H1 (cell line): Measurements from ENCODE around the gene MMS19. TPM values are rescaled to one million over a fixed set of nuclear protein-coding genes. Genes with fewer than 3 reads are reported as not detected.

Experiments used
- CTCF ChIA-PET: fragments of 300-600 bp; sonication (Branson Sonifier 250); formaldehyde crosslinking; loops from one replicate; lab custom pipeline; 2021; ENCODE audit not compliant: partially characterized antibody; lab: Charles Lee
- POLR2A ChIA-PET: fragments of 300-600 bp; sonication (Branson Sonifier 250); formaldehyde crosslinking; loops from one replicate; lab custom pipeline; 2021; ENCODE audit warnings: inconsistent platforms; ENCODE audit not compliant: partially characterized antibody; lab: Charles Lee
- DNase-seq, 2 experiments: peaks; one replicate each; pipeline versions ENCODE4 v3.0.0 to v3.0.0-alpha.2; 2010 to 2022; ENCODE audit warnings: low spot score in 2 of 2, low read depth in 1 of 2, mixed read lengths in 1 of 2
- FAIRE-seq: peaks from 2 replicates; lab custom pipeline; 2011; peaks lifted over from hg19 to GRCh38; lab: Jason Lieb, UNC
- H2AFZ ChIP-seq: 2 replicates; pipeline ENCODE4 v1.8.1; 2012; ENCODE audit warnings: low read length, inconsistent platforms
- H2AK5ac ChIP-seq: 2 replicates; pipeline ENCODE4 v1.6.1; 2013; ENCODE audit warnings: low read depth, low read length
- H2BK120ac ChIP-seq: replicated peaks from 2 replicates; pipeline ENCODE3; 2013; ENCODE audit warnings: low read depth, low read length, inconsistent platforms
- H2BK12ac ChIP-seq: 2 replicates; pipeline ENCODE4 v1.6.1; 2013; ENCODE audit warnings: low read depth, low read length
- H2BK15ac ChIP-seq: 2 replicates; pipeline ENCODE4 v1.6.1; 2013; ENCODE audit warnings: low read length
- H2BK20ac ChIP-seq: 2 replicates; pipeline ENCODE4 v1.6.1; 2013; ENCODE audit warnings: low read length
- H2BK5ac ChIP-seq: 2 replicates; pipeline ENCODE4 v1.6.1; 2013; ENCODE audit warnings: low read depth, low read length
- H3K14ac ChIP-seq: 2 replicates; pipeline ENCODE4 v1.6.1; 2013; ENCODE audit warnings: inconsistent platforms; ENCODE audit not compliant: insufficient read length
- H3K18ac ChIP-seq: 2 replicates; pipeline ENCODE4 v1.6.1; 2013; ENCODE audit warnings: low read length; ENCODE audit errors: extremely low read depth
- H3K23ac ChIP-seq: 2 replicates; pipeline ENCODE4 v1.6.1; 2013; ENCODE audit warnings: inconsistent platforms; ENCODE audit not compliant: insufficient read length
- H3K23me2 ChIP-seq: 2 replicates; pipeline ENCODE4 v1.6.1; 2013; ENCODE audit warnings: low read depth, low read length
- H3K27ac ChIP-seq: 2 replicates; pipeline ENCODE4 v1.6.1; 2011; ENCODE audit warnings: low read depth, low read length, inconsistent platforms
- H3K27me3 ChIP-seq, 4 experiments: replicated peaks in 1 of 4; 1 replicate in 1 of 4; 2 replicates in 3 of 4; pipeline versions ENCODE4 v1.6.1 to v1.8.1; 2011 to 2013; ENCODE audit warnings: low read length in 3 of 4, mild to moderate bottlenecking in 3 of 4, inconsistent platforms in 2 of 4, mixed read lengths in 2 of 4, moderate library complexity in 1 of 4; ENCODE audit not compliant: control insufficient read depth in 3 of 4, insufficient read depth in 3 of 4; ENCODE audit errors: extremely low read depth in 1 of 4
- H3K36me3 ChIP-seq, 4 experiments: 2 replicates each; pipeline versions ENCODE4 v1.6.1 to v1.8.1; 2011 to 2013; ENCODE audit warnings: mild to moderate bottlenecking in 4 of 4, low read length in 3 of 4, moderate library complexity in 2 of 4, control low read depth in 1 of 4, inconsistent platforms in 1 of 4; ENCODE audit not compliant: insufficient read depth in 4 of 4, control insufficient read depth in 2 of 4
- H3K4ac ChIP-seq: replicated peaks from 2 replicates; pipeline ENCODE3; 2013; ENCODE audit warnings: low read length, low read depth, mixed read lengths, inconsistent platforms; ENCODE audit not compliant: insufficient read length
- H3K4me1 ChIP-seq, 4 experiments: replicated peaks in 1 of 4; 1 replicate in 1 of 4; 2 replicates in 3 of 4; pipeline versions ENCODE4 v1.6.1 to v1.8.1; 2011 to 2013; ENCODE audit warnings: low read length in 3 of 4, inconsistent platforms in 2 of 4, mixed read lengths in 1 of 4; ENCODE audit not compliant: insufficient read depth in 4 of 4, control insufficient read depth in 3 of 4
- H3K4me2 ChIP-seq, 2 experiments: 2 replicates each; pipeline versions ENCODE4 v1.6.1 to v1.8.1; 2011 to 2013; ENCODE audit warnings: low read depth in 2 of 2, low read length in 2 of 2, control low read depth in 1 of 2, inconsistent platforms in 1 of 2, mild to moderate bottlenecking in 1 of 2; ENCODE audit not compliant: insufficient read depth in 1 of 2
- H3K4me3 ChIP-seq, 4 experiments: fragments of 200-600, 300-600 bp in 1 of 4; sonication (generic), shearing (Covaris generic), sonication (Bioruptor Twin) in 1 of 4; 2 replicates each; pipeline versions ENCODE4 v1.5.1 to v1.8.1; 2011 to 2016; ENCODE audit warnings: low read length in 4 of 4, low read depth in 3 of 4, control low read depth in 2 of 4, inconsistent platforms in 2 of 4, mild to moderate bottlenecking in 2 of 4, mixed read lengths in 1 of 4, moderate library complexity in 1 of 4; ENCODE audit not compliant: insufficient read depth in 2 of 4; ENCODE audit errors: extremely low read depth in 1 of 4
- H3K56ac ChIP-seq: replicated peaks from 2 replicates; pipeline ENCODE3; 2013; ENCODE audit warnings: low read depth, mild to moderate bottlenecking, mixed read lengths, low read length, inconsistent platforms; ENCODE audit not compliant: insufficient read length
- H3K79me1 ChIP-seq: 2 replicates; pipeline ENCODE4 v1.6.1; 2013; ENCODE audit warnings: low read depth, low read length, control low read depth
- H3K79me2 ChIP-seq, 2 experiments: 2 replicates each; pipeline versions ENCODE4 v1.6.1 to v1.8.1; 2012 to 2013; ENCODE audit warnings: low read length in 2 of 2, mild to moderate bottlenecking in 2 of 2, inconsistent platforms in 1 of 2; ENCODE audit not compliant: insufficient read depth in 2 of 2, control insufficient read depth in 1 of 2
- H3K9ac ChIP-seq, 4 experiments: replicated peaks in 1 of 4; 1 replicate in 1 of 4; 2 replicates in 3 of 4; pipeline versions ENCODE4 v1.6.1 to v1.8.1; 2011 to 2013; ENCODE audit warnings: low read depth in 3 of 4, low read length in 3 of 4, control low read depth in 2 of 4, mild to moderate bottlenecking in 2 of 4, moderate library complexity in 2 of 4, inconsistent platforms in 1 of 4; ENCODE audit errors: extremely low read depth in 1 of 4
- H3K9me3 ChIP-seq, 2 experiments: 2 replicates each; pipeline versions ENCODE4 v1.6.1 to v1.8.1; 2012 to 2013; ENCODE audit warnings: mild to moderate bottlenecking in 2 of 2, moderate library complexity in 2 of 2, control low read depth in 1 of 2, inconsistent platforms in 1 of 2, low read depth in 1 of 2, low read length in 1 of 2, mixed read lengths in 1 of 2; ENCODE audit not compliant: insufficient read depth in 2 of 2
- H4K20me1 ChIP-seq, 2 experiments: replicated peaks in 1 of 2; 2 replicates each; pipeline versions ENCODE3 to v1.8.1; 2011 to 2013; ENCODE audit warnings: inconsistent platforms in 2 of 2, low read length in 2 of 2, mild to moderate bottlenecking in 1 of 2; ENCODE audit not compliant: insufficient read depth in 2 of 2, control insufficient read depth in 1 of 2
- H4K5ac ChIP-seq: 2 replicates; pipeline ENCODE4 v1.6.1; 2013; ENCODE audit warnings: low read length, low read depth, mixed read lengths, inconsistent platforms; ENCODE audit not compliant: insufficient read length
- H4K8ac ChIP-seq: 2 replicates; pipeline ENCODE4 v1.8.0; 2013; ENCODE audit warnings: mild to moderate bottlenecking, moderate library complexity, low read length, inconsistent platforms; ENCODE audit not compliant: insufficient read depth; ENCODE audit errors: extremely low read depth
- H4K91ac ChIP-seq: replicated peaks from 2 replicates; pipeline ENCODE3; 2013; ENCODE audit warnings: low read length, mixed read lengths, inconsistent platforms; ENCODE audit not compliant: insufficient read length
- CHD2 ChIP-seq: IDR thresholded peaks from 2 replicates; pipeline ENCODE4 v1.6.1; 2012; ENCODE audit warnings: low read length, improper control_type of control experiment
- whole genome bisulfite sequencing, 2 experiments: shearing (Covaris generic) in 1 of 2; methylation state at CpG; one replicate each; pipeline versions ENCODE4 v1.1.6 to v1.1.7; 2013 to 2015; ENCODE audit warnings: low lambda C conversion rate in 2 of 2, mixed read lengths in 2 of 2, inconsistent platforms in 1 of 2, low coverage in 1 of 2, missing lambda C conversion rate in 1 of 2; ENCODE audit not compliant: insufficient replicate concordance in 2 of 2, insufficient coverage in 1 of 2, insufficient read length in 1 of 2; ENCODE audit errors: extremely low coverage in 1 of 2, missing lambda C conversion rate in 1 of 2; 5-methylcytosine and 5-hydroxymethylcytosine counted together
- polyA plus RNA-seq, 7 experiments: library from polyadenylated mRNA; depleted of rRNA in 3 of 7; stranded (reverse) in 5 of 7; unstranded in 2 of 7; fragments of >200 nt in 5 of 7; fragments of 200-250 nt in 2 of 7; gene quantifications; 1 replicate in 5 of 7; 2 replicates in 1 of 7; 4 replicates in 1 of 7; pipeline versions ENCODE4 v1.2.1 to v1.2.3, GENCODE V29; 2011 to 2013; ENCODE audit warnings: missing spikeins in 2 of 7, mixed read lengths in 2 of 7
- total RNA-seq: library from RNA; stranded (reverse); fragmentation: NEBNext Ultra II Directional; extraction: Animal tissue kit (Norgen Biotek cat#: 25700); gene quantifications from 2 replicates; pipeline ENCODE4 v1.2.1, GENCODE V29; 2021
- TF ChIP-seq, protein P1 (sequence below): IDR thresholded peaks from 2 replicates; pipeline ENCODE4 v1.6.1; 2012; ENCODE audit warnings: inconsistent platforms

Gene MMS19
- total and polyA plus RNA-seq, 2 of the 8 experiments (the other 6 are each of a cell fraction or from before 2014, with no cell fraction given), result 130 to 221 TPM

DNA sequence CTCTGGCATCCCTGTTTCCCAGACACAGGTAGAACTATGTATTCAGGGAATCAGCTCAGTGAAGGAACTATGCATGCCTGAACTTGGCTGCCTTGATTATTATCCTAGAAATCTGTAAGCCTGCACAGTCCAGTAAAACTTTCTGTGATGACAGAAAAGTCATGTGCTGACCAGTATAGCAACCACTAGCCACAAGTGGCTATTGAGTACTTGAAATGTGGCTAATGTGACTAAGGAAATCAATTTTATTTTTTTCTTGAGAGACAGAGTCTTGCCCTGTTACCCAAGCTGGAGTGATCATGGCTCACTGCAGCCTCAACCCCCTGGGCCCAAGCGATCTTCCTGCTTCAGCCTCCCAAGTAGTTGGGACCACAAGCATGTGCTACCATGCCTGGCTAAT, 55.9 kb downstream of the MMS19 start:
- Histone ChIP-seq H2BK20ac (no peak overlapping the region), H3K4me3 (no peak overlapping the region), H3K4ac (no peak overlapping the region), H3K14ac (no peak overlapping the region), H3K23me2 (peaks cover 7% of the 10 kb centered on the region), H2BK5ac (no peak overlapping the region), H3K79me1 (peaks cover 9% of the 10 kb centered on the region), H3K9me3 (no peaks in the 10 kb centered on the region), H2BK120ac (no peak overlapping the region), H4K91ac (no peak overlapping the region), H4K20me1 (peaks cover 0 to 2% of the 10 kb centered on the region in 2 experiments), H2BK15ac (no peak overlapping the region), H3K36me3 (peaks cover 4 to 39% (median 24%) of the 10 kb centered on the region in 4 experiments; a peak in 6 of 8 replicates), H3K4me1 (peaks cover 0 to 8% (median under 1%) of the 10 kb centered on the region in 4 experiments; a peak in 5 of 7 replicates), H2BK12ac (no peak overlapping the region)
- no peak for FAIRE-seq
- CTCF ChIA-PET, result interaction anchor here (0.7 to 1.5 kb wide), 6 partner anchors 11 to 36 kb away, joined by 3 to 6 read pairs (median 4); no protein-coding TSS in a partner anchor
- DNase-seq, result no peak
- TF ChIP-seq, protein P1, sequence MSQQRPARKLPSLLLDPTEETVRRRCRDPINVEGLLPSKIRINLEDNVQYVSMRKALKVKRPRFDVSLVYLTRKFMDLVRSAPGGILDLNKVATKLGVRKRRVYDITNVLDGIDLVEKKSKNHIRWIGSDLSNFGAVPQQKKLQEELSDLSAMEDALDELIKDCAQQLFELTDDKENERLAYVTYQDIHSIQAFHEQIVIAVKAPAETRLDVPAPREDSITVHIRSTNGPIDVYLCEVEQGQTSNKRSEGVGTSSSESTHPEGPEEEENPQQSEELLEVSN, result no peak
- TF ChIP-seq CHD2, result no peak
- TF ChIP-seq, all 59 proteins: peak for 0
- POLR2A ChIA-PET, result interaction anchor here (1.0 to 13.8 kb wide), 8 partner anchors 9 to 92 kb away, joined by 3 to 185 read pairs (median 4); no protein-coding TSS in a partner anchor
- H2AFZ ChIP-seq, result no peak overlapping the region
- H3K79me2 ChIP-seq, result peaks cover 13 to 26% of the 10 kb centered on the region in 2 experiments
- no peak overlapping the region for H3K4me2 ChIP-seq
- no peak overlapping the region for H3K56ac ChIP-seq
- no peaks in the 10 kb centered on the region for H3K27me3 ChIP-seq
- no peak overlapping the region for H3K9ac ChIP-seq
- no peak overlapping the region for H3K27ac ChIP-seq
- H3K18ac ChIP-seq, result no peak overlapping the region
- no peak overlapping the region for H3K23ac ChIP-seq
- no peak overlapping the region for H2AK5ac ChIP-seq
- H4K5ac ChIP-seq, result no peak overlapping the region
- no peak overlapping the region for H4K8ac ChIP-seq
- WGBS, 2 experiments, result 93% methylated on average over 1 of the region's 1 CpG; no CpG with 5 or more reads in 1 of the 2 experiments
